22Rv1 (cell line): ENCODE data around the gene C1orf146.
"Not testable (repeated sequence)": the region's sequence is repeated elsewhere in the genome, so short reads cannot be mapped to it uniquely, and the experiment has no call there.

ENCODE experiments used
- H3K27ac ChIP-seq: fragments of 450-650 bp; 2 replicates; pipeline ENCODE4 v1.5.1; 2017
- CTCF ChIP-seq: fragments of 450-650 bp; IDR thresholded peaks from 2 replicates; pipeline ENCODE4 v1.5.1; 2017; ENCODE audit warnings: mild to moderate bottlenecking
- ZFX ChIP-seq: fragments of 450-650 bp; IDR thresholded peaks from 2 replicates; pipeline ENCODE4 v1.6.1; 2017; ENCODE audit warnings: antibody characterized with exemption, borderline replicate concordance

Gene C1orf146

DNA sequence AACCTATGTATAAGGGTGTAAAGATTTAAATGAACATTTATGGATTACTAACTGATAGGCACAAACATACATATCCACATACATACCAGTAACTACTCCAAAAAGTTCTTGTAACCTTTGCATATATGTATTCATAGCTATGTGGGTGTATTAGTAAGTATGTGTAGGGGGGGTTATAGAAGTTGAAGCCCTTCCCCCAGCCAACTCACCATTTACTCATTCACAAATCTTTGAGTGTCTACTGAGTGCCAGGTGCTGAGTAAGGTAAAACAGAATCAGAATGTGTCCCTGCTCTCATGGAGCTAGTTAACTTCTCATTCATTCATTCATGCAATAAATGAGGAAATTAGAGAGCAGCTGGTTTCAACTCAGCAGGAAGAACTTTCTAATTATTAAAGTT, 1.3 kb downstream of the C1orf146 start:
- TF ChIP-seq CTCF (no peak), ZFX (no peak)
- H3K27ac ChIP-seq = no peak overlapping the region

DNA sequence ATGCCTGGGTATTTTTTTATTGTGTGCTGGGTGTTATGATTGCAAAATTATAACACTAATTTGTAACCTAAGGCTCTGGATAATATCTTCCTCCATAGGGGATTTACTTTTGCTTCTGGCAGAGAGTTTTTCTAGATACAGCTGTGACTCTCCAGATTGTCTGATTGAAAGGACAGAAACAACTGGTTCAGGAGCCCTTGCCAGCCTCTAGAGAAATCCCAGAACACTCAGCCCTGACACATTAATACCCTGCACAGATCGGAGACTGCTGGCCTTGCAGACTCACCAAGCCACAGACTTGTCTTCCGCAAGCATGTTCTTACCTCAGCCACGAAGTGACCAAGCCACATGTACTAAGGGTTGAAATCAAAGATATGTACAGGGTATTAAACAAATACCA, 10.7 kb downstream of the C1orf146 start:
- TF ChIP-seq CTCF = no peak
- no peak for TF ChIP-seq ZFX
- no peak overlapping the region for H3K27ac ChIP-seq

- TF ChIP-seq ZFX (no peak), CTCF (no peak)
- H3K27ac ChIP-seq = no peak overlapping the region
Observed at GRCh38 chr1:92230736-92231135, 13.0 kb downstream of the C1orf146 start.

DNA sequence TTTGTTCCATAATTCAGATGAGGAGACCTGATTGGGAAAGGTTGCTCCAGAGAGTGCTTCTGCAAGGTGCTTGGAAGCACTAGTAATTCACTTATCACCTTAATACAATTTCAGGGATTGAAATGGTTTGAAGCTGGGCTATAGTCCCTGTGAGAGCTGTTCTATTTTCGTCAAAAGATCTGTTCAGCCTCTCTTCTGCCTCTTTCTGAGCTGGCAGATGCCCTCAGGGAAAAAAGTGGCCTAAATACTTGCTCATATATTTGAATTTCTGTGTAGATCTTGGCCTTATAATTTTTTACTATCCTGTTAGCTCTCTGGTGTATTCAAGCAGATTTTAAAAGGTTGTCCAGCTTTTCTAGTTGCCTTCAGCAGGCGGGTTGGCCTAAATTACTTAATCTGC, 22.3 kb downstream of the C1orf146 start:
- TF ChIP-seq ZFX (no peak), CTCF (no peak)

DNA sequence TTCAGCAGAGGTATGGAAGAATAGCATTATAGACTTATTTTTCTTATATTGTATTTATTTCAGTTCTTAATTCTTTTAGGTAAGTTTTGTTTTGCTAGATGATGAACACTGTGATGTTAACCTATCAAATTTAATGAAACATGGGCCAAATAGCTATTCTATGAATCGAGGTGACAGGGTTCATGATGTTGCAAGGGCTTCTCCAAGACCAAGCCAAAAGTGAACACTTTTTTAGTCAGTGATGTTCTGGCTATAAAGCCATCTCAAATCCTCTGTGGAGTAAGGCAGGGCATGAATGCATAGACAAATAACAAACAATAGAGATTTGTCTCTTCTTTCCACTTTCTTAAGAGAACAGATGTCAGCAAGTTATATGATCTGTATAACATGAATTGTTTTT, 26.7 kb downstream of the C1orf146 start:
- TF ChIP-seq ZFX = no peak
- no peak for TF ChIP-seq CTCF
- no peak overlapping the region for H3K27ac ChIP-seq

More for the DNA sequence above, 22.3 kb downstream of the C1orf146 start:
- no peak overlapping the region for H3K27ac ChIP-seq

GRCh38 chr1:92254714-92255113, 37.0 kb downstream of the C1orf146 start:
- H3K27ac ChIP-seq = not testable (repeated sequence)

GRCh38 chr1:92259350-92259749, 41.6 kb downstream of the C1orf146 start:
- H3K27ac ChIP-seq = no peak overlapping the region
- no peak for TF ChIP-seq ZFX
- TF ChIP-seq CTCF = no peak

DNA sequence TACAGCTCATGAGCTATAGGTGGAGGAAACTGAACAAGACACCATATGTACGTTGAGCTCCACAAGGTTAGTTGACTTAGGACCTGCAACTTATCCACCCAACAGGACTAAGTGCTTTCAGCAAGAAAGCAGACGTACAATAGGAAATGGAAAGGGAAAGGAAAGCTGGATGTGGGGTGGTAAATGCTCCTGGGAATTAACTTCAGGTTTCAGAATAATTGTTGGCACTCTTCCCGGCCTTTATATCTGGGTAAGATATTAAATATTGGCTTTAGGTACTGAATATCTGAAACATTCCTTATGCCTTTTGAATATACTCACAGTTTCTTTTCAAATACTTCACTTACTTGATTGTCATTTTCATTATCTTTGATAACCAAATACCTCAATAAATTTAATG, 44.8 kb downstream of the C1orf146 start:
- no peak for TF ChIP-seq CTCF
- no peak overlapping the region for H3K27ac ChIP-seq
